H1 (cell line): ENCODE data around the gene POLR1G.

Experiments
- CTCF ChIP-seq, 3 experiments: IDR thresholded peaks; 1 replicate in 2 of 3; 2 replicates in 1 of 3; pipeline versions ENCODE4 v1.5.1 to v1.6.1; 2011; ENCODE audit warnings: low read length in 3 of 3, mild to moderate bottlenecking in 3 of 3, inconsistent platforms in 2 of 3, low read depth in 1 of 3, moderate library complexity in 1 of 3; ENCODE audit not compliant: insufficient read depth in 1 of 3; ENCODE audit errors: control extremely low read depth in 1 of 3
- EP300 ChIP-seq, 2 experiments: IDR thresholded peaks; 1 replicate in 1 of 2; 2 replicates in 1 of 2; pipeline ENCODE4 v1.6.1; 2011 to 2012; ENCODE audit warnings: low read depth in 2 of 2, low read length in 2 of 2, mild to moderate bottlenecking in 2 of 2, borderline replicate concordance in 1 of 2, inconsistent platforms in 1 of 2, moderate library complexity in 1 of 2
- EZH2 ChIP-seq: fragments of 200-600 bp; sonication (generic); IDR thresholded peaks from 2 replicates; pipeline ENCODE4 v1.7.1; 2012; ENCODE audit warnings: low read depth, mild to moderate bottlenecking, moderate library complexity, low read length, inconsistent platforms; ENCODE audit not compliant: severe bottlenecking
- GABPA ChIP-seq: IDR thresholded peaks from 2 replicates; pipeline ENCODE4 v1.6.1; 2011; ENCODE audit warnings: mild to moderate bottlenecking, low read length, moderate library complexity, borderline replicate concordance; ENCODE audit not compliant: insufficient read depth
- GTF2F1 ChIP-seq: IDR thresholded peaks from 2 replicates; pipeline ENCODE4 v1.6.1; 2012; ENCODE audit warnings: low read depth, low read length, improper control_type of control experiment, borderline replicate concordance
- SP1 ChIP-seq: IDR thresholded peaks from 2 replicates; pipeline ENCODE4 v1.6.1; 2011; ENCODE audit warnings: low read depth, low read length
- SUZ12 ChIP-seq: fragments of 200-600 bp; sonication (generic); IDR thresholded peaks from 2 replicates; pipeline ENCODE4 v1.6.1; 2012; ENCODE audit warnings: mild to moderate bottlenecking, inconsistent platforms, low read length, moderate library complexity, mixed read lengths

GRCh38 chr19:45409557-45409920, 3.1 kb downstream of the POLR1G start:
- TF ChIP-seq GABPA, result no peak
- TF ChIP-seq EP300 (IDR thresholded peaks at IDR 0.05; ENCODE audit: borderline replicate concordance in 1 of 2, low read depth in 2 of 2, low read length in 2 of 2), result no peak
- TF ChIP-seq SUZ12, result no peak
- TF ChIP-seq GTF2F1, result no peak
- TF ChIP-seq EZH2, result no peak
- TF ChIP-seq SP1, result no peak
- TF ChIP-seq CTCF (IDR thresholded peaks at IDR 0.05; ENCODE audit: control extremely low read depth in 1 of 3, insufficient read depth in 1 of 3, low read depth in 1 of 3, low read length in 3 of 3), result no peak
